Measurements from ENCODE around the gene PHLPP2. TPM values are rescaled to one million over a fixed set of nuclear protein-coding genes. Genes with fewer than 3 reads are reported as not detected.
A peak's percentile ranks its signal among the peaks of the same experiment; 100 is the strongest.

The PHLPP2 gene
- total RNA-seq, 1 experiment from 2014 or later: 10.5 TPM

GRCh38 chr16:71648921-71649320 lies 75.6 kb downstream of the PHLPP2 start:
- Mint-ChIP-seq H3K27me3 (ENCODE audit: insufficient read depth, unreplicated experiment) (no peaks in the 10 kb centered on the region), H3K4me1 (ENCODE audit: insufficient read depth, unreplicated experiment) (no peaks in the 10 kb centered on the region), H3K27ac (ENCODE audit: low read depth, unreplicated experiment) (no peak overlapping the region), H3K36me3 (ENCODE audit: insufficient read depth, unreplicated experiment) (peaks cover 58% of the 10 kb centered on the region), H3K4me3 (ENCODE audit: unreplicated experiment) (no peak overlapping the region), H3K9me3 (ENCODE audit: unreplicated experiment) (no peaks in the 10 kb centered on the region)
- POLR2A ChIA-PET: no interaction called here
- CTCF ChIA-PET: no interaction called here
- BruUV-seq (replicated peaks): no TSS peak
- peak; percentile 30 for TF ChIP-seq CTCF (IDR thresholded peaks at IDR 0.05; ENCODE audit: unreplicated experiment)
- intact Hi-C loops (cut with micrococcal nuclease): loop anchor here (5.0 kb wide), 1 partner anchor 313 kb away; no protein-coding TSS in a partner anchor
- DNase-seq (ENCODE audit: unreplicated experiment): peak; percentile 21

GRCh38 chr16:71648162-71648561 lies 76.3 kb downstream of the PHLPP2 start:
- Mint-ChIP-seq H3K9me3 (ENCODE audit: unreplicated experiment) (no peaks in the 10 kb centered on the region), H3K27ac (ENCODE audit: low read depth, unreplicated experiment) (no peak overlapping the region), H3K27me3 (ENCODE audit: insufficient read depth, unreplicated experiment) (no peaks in the 10 kb centered on the region), H3K36me3 (ENCODE audit: insufficient read depth, unreplicated experiment) (peaks cover 57% of the 10 kb centered on the region), H3K4me3 (ENCODE audit: unreplicated experiment) (no peak overlapping the region), H3K4me1 (ENCODE audit: insufficient read depth, unreplicated experiment) (no peaks in the 10 kb centered on the region)
- no TSS peak for BruUV-seq (replicated peaks)
- TF ChIP-seq CTCF (IDR thresholded peaks at IDR 0.05; ENCODE audit: unreplicated experiment): no peak
- intact Hi-C loops (cut with micrococcal nuclease): loop anchor here (5.0 kb wide), 1 partner anchor 314 kb away; no protein-coding TSS in a partner anchor
- ChIA-PET POLR2A (no interaction called here), CTCF (no interaction called here)
- DNase-seq (ENCODE audit: unreplicated experiment): no peak

- no peaks in the 10 kb centered on the region for H3K4me1 Mint-ChIP-seq (ENCODE audit: insufficient read depth, unreplicated experiment)
- H3K4me3 Mint-ChIP-seq (ENCODE audit: unreplicated experiment): no peak overlapping the region
- peaks cover 50% of the 10 kb centered on the region for H3K36me3 Mint-ChIP-seq (ENCODE audit: insufficient read depth, unreplicated experiment)
- no peak for DNase-seq (ENCODE audit: unreplicated experiment)
- no TSS peak for BruUV-seq (replicated peaks)
- ChIA-PET CTCF (interaction anchor here (0.6 to 1.1 kb wide), 2 partner anchors 36 to 219 kb away, joined by 3 read pairs; no protein-coding TSS in a partner anchor), POLR2A (interaction anchor here (0.5 kb wide), 1 partner anchor 76 kb away, joined by 3 read pairs; no protein-coding TSS in a partner anchor)
- H3K9me3 Mint-ChIP-seq (ENCODE audit: unreplicated experiment): no peaks in the 10 kb centered on the region
- TF ChIP-seq CTCF (IDR thresholded peaks at IDR 0.05; ENCODE audit: unreplicated experiment): no peak
- H3K27me3 Mint-ChIP-seq (ENCODE audit: insufficient read depth, unreplicated experiment): no peaks in the 10 kb centered on the region
- intact Hi-C loops (cut with micrococcal nuclease): loop anchor here (5.0 kb wide), 1 partner anchor 315 kb away; no protein-coding TSS in a partner anchor
- H3K27ac Mint-ChIP-seq (ENCODE audit: low read depth, unreplicated experiment): no peak overlapping the region
These were observed 77.1 kb downstream of the PHLPP2 start for GRCh38 chr16:71647391-71647790.

- no peaks in the 10 kb centered on the region for H3K27me3 Mint-ChIP-seq (ENCODE audit: insufficient read depth, unreplicated experiment)
- no peak overlapping the region for H3K27ac Mint-ChIP-seq (ENCODE audit: low read depth, unreplicated experiment)
- H3K4me3 Mint-ChIP-seq (ENCODE audit: unreplicated experiment): no peak overlapping the region
- H3K9me3 Mint-ChIP-seq (ENCODE audit: unreplicated experiment): no peaks in the 10 kb centered on the region
- H3K4me1 Mint-ChIP-seq (ENCODE audit: insufficient read depth, unreplicated experiment): no peaks in the 10 kb centered on the region
- no TSS peak for BruUV-seq (replicated peaks)
- POLR2A ChIA-PET: no interaction called here
- TF ChIP-seq CTCF (IDR thresholded peaks at IDR 0.05; ENCODE audit: unreplicated experiment): peak; percentile 24
- DNase-seq (ENCODE audit: unreplicated experiment): peak; percentile 34
- intact Hi-C loops (cut with micrococcal nuclease): loop anchor here (5.0 kb wide), 1 partner anchor 317 kb away; no protein-coding TSS in a partner anchor
- CTCF ChIA-PET: no interaction called here
- peaks cover 34% of the 10 kb centered on the region for H3K36me3 Mint-ChIP-seq (ENCODE audit: insufficient read depth, unreplicated experiment)
These were observed 79.1 kb downstream of the PHLPP2 start for GRCh38 chr16:71645450-71645849.

Measured in MCF 10A (cell line).